Activated CD4-positive, CD25-positive, alpha-beta regulatory T cell treated with anti-CD3 and anti-CD28 coated beads, Interleukin-2, amount 50 U/mL, for 72 hours (primary cell): ENCODE results near the gene LIN37.

Experiments
- DNase-seq: peaks from one replicate; pipeline ENCODE4 v3.0.0; 2021

Gene LIN37, protein sequence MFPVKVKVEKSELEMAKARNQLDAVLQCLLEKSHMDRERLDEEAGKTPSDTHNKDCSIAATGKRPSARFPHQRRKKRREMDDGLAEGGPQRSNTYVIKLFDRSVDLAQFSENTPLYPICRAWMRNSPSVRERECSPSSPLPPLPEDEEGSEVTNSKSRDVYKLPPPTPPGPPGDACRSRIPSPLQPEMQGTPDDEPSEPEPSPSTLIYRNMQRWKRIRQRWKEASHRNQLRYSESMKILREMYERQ

DNA sequence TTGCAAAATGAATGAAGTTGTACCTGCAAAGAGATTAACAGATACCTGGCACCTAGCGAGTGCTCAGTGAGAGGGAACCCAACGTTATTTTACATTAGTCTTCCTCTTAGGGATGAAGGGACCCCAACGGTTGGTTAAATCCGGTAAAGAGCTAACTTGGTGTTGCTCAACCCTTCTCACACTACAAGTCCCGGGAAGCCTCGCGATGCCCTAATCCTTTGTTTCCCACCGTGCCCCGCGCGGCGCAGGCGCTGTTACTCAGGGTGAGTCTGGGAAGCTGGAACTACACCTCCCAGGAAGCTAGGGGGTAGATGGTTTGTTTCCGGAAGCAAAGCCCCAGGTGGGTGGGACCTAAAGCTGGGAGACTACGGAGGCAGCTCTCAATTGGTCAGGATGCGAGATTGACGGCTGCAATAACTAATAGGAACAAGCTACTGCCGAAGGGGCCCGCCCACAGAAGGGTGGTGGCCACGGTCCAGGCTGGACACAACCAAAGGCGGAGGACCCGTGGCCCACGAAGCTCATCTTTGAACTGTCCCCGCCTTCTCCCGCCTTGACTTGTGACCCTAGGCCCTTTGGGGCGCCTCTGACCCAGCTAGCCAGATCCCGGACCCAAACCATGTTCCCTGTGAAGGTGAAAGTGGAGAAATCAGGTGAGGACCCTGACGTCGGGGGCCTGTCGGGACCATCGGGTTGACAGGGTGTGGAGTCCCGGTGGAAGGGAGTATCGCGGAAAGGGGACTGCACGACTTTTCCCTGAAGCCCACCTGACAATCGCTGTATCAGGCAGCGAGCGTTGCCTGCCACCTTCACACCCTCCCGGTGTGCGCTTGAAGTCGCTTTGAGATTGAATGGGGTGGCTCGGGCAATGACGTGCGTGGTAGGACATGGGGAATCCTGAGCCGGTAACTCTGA is at the start of gene LIN37:
LIN37 (plus strand) TSS at position 471 of the 915 bp plus-strand sequence; CDS start at position 620, 149 bp downstream.
- DNase-seq: peak; percentile 95

DNA sequence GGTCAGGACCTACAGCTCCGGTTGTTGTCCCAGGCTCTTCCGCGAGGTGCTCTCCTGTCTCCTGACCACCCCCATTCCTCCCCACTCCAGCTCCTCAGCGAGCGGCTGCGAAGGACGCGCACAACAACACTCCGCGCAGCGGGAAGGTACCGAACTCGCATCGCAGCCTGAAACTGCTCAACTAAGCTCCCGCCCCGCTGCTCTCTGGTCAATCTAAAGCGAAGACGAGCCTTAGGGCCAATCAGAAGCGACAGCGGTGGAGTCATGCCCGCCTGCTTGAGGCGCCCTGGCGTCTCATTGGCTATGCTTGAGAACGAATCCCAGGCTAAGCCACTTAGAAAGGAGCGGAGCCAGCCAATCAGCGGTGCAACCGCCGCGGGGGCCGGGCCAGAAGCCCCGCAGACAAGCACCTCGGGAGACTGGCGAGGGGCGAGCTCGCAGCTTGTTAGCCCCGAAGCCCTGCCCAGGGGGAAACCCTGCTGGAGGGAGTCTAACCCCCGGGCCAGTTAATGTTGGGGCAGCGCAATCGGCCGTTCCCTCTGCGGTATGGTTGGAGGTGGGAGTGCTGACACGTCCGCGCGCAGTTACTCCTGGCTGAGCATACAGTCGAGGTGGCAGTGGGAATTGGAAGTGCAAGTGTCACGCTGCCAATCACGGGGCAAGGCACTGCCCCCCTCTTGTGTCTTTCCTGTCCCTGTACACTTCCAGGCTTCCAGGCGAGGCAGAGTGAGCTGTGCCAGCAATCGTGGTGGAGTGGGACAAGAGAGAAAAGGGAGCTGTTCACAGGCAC is 46.0 kb upstream of the LIN37 start:
- peak; percentile 86 for DNase-seq

DNA sequence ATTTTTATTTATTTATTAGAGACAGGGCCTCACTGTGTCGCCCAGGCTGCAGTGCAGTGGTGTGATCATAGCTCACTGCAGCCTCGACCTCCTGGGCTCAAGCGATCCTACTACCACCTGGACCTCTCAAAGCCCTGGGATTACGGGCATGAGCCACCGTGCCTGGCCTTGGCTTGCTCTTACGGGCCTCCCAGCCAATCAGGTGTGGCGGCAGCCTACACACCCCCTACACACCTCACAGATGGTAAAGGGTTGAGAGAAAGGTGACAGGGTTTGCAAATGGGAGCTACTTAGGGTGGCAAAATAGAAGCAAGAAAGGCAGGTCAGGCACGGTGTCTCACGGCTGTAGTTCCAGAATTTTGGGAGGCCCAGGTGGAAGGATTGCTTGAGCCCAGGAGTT is 45.0 kb upstream of the LIN37 start:
- no peak for DNase-seq

GRCh38 chr19:35704218-35704617 is 44.2 kb upstream of the LIN37 start, which contains the start of gene ZBTB32:
Gene ZBTB32, plus strand, starts transcription at chr19:35704558. Its CDS starts 10,069 bp downstream, at chr19:35714627.
- DNase-seq: no peak

DNA sequence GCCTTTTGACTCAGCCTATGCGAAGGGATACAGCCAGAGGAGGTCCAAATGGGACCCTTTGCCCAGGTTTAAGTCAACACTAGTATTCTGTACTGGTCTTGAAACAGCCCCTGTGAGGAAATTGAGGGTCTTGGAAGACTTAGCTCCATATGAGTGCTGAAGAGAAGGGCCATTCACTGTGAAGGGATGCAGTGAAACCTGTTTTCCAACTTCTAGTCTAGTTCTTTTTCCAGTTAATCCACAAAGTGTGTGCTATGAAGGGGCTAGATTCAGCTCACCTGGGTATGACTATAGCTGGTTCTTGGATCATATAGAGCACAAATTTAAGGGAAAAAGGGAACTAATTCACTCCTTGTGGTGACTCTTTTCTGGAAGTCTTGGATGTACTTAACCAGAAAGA is 40.0 kb upstream of the LIN37 start:
- DNase-seq: no peak

GRCh38 chr19:35710784-35711723 is 37.3 kb upstream of the LIN37 start:
- DNase-seq: peak; percentile 63

GRCh38 chr19:35712567-35713505 is 35.5 kb upstream of the LIN37 start:
- peak; percentile 76 for DNase-seq

DNA sequence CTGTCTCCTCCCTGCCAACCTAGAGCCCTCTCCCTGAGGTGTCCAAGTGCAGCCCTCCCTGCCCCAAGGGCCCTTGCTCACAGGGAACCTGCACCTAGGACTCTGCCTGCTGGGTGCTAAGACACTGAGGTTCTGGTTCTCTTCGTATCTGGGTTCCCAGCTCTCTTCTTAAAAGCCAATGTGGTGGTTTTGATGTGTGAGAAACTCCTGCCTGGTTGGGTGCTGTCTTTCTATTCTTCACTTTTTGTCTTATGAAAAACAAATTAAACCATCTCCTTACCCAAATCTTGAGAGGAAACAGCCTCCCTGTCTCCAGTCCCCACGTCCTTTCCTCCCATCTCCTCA is 34.9 kb upstream of the LIN37 start:
- DNase-seq: no peak

DNA sequence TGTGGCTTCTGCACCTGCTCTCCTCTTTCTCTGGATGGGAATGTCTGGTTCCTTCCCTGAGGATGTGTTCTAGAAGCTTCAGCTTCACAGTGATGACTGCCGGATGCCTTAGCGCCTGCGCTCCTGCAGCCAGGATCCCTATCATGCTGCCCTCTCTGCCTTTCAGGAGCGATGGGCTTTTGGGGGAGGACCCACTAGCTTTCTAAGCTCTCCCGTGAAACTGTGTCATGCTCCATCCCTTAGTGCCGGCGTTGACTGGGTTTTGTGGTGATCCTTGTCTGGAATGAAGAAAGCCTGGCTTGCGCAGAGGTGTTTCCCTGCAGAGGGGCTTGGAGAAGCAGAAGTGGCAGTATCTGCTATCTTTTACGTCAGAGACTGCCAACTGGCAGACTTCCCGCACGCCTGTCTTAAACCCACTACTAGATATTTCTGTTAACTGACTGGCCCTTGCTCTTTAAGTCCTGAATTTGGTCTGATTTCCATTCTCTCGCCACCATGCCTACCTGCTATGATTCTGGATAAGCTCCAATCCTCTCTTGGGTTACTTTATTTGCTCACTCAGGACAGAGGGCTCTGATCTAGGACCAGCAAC is 34.4 kb upstream of the LIN37 start:
- no peak for DNase-seq

GRCh38 chr19:35714601-35715354 is 33.6 kb upstream of the LIN37 start:
- DNase-seq: no peak

GRCh38 chr19:35715355-35715809 is 33.0 kb upstream of the LIN37 start:
- DNase-seq: no peak

DNA sequence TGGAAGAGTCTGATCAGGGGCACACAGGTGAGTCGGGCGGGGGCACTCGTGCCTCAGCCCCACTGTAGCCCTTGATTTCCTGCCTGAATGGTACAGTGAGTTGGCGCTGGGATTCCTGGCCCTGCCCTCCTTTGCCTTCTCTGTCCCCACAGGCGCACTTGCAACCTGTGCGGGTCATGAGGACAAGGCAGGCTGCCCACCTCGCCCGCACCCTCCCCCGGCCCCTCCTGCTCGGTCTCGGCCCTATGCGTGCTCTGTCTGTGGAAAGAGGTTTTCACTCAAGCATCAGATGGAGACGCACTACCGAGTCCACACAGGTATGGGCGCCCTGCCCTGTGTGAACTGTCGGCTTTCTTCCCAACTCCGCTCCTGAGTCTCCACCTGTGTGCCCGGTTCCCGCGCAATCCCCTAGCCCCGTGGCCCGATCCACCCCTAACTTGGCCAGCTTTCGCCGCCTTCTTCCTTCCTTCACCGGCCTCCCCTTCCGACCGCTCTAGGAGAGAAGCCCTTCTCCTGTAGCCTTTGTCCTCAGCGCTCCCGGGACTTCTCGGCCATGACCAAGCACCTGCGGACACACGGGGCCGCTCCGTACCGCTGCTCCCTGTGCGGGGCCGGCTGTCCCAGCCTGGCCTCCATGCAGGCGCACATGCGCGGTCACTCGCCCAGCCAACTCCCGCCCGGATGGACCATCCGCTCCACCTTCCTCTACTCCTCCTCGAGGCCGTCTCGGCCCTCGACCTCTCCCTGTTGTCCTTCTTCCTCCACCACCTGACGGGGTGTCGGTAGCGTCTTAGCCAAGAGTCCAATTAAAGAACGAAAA is 32.2 kb upstream of the LIN37 start:
- DNase-seq: no peak

DNA sequence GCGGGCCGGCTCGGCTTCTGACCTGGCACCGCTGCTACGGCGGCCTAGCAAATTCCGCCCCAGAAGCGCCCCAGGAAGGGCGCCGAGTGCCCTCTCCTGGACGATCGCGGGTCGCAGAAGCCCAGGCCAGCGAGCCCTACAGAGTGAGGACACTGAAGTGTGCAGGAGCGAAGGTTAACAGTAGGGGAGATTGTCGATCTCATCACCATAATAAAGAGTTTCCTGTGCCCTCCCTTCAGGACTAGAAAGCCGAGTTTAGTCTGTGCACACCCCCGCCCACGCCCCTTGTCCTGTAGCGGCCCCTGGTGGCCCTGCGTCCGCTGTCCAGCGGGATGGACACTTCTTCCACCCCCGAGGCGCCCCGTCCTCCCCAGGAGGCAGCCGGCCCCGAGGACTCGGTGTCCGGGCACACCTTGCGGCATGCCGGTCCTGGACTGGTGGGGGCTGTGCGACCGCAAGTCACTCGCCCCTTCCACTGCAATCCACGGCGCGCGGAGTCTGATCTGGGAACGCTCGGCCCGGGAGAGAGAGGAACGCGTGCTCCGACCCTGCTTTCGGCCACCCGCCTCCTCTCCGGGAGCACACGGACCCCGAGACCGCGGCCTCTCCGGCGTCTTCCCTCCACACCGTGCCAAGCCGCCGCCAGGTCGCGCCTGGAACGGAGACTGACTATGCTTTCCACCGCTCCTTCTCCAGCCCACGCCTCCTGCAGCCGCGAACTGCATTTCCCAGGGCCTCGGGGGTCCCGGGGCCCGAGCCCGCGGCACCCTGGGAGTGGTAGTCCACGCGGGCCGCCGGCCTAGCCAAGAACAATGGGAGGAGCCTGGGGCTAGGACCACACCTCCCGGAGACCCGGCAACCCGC is 31.3 kb upstream of the LIN37 start:
- DNase-seq: peak; percentile 88

DNA sequence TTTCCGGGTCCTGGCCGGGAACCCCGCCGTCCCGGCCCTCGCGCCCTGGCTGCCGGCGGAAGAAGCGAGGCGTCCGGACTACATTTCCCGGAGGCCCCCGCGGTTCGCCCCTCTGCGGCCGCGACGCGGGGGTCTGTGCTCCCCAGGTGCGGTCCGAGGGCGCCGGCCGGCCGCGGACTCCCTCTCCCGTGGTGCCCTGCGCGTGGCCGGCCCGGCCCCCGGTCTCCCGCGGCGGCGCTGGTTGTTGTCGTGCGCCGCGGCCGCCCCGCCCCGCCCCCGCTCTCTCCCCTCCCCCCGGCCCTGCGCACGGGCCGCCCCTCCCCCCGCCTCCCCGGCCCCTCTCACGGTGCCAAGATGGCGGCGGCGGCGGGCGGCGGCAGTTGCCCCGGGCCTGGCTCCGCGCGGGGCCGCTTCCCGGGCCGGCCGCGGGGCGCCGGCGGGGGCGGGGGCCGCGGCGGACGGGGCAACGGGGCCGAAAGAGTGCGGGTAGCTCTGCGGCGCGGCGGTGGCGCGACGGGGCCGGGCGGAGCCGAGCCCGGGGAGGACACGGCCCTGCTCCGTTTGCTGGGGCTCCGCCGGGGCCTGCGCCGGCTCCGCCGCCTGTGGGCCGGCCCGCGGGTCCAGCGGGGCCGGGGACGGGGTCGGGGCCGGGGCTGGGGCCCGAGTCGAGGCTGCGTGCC is 30.6 kb upstream of the LIN37 start, which contains the start of gene KMT2B:
KMT2B (plus strand) TSS at position 339 of the 680 bp plus-strand sequence; CDS start at position 355, 16 bp downstream.
- DNase-seq: no peak

DNA sequence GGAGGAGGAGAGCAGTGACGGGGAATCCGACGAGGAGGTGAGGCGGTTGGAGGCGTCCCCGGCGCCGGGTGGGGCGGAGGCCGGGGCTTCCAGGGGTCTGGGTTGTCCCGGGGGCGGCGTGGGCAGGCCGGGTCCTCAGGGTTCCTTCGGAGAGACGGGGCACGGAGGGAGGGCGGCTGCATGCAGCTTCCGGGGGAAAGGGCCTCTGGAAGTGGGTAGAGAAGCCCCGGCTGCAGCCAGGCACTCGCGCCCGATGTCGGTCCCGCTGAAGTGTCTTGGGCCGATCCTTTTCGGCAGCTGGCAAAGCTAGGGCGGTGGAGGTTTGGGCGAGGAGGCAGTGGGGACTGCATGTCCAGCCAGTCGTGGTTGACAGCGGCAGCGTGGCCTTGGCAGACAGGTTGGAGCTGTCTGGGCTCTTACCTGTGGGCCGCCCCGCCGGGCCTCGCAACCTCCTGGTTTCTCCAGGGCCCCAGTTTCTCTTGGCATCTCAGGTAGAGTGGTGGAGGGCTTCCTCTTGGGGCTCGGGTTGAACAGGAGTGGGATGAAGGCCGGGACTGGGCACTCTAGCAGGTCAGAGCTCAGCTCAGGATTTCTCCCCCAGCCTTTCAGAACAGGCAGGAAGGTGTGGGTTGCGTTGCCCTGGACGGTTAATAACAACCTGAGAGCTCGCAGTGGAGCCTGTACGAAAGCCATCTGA is 29.9 kb upstream of the LIN37 start:
- peak; percentile 59 for DNase-seq
